ENCODE results near the gene PNMA8C. TPM values are rescaled to one million over a fixed set of nuclear protein-coding genes. Genes with fewer than 3 reads are reported as not detected.

Gene PNMA8C
- total RNA-seq, 6 experiments from 2014 or later: 0.05 to 0.09 (median 0.07) TPM; not detected in 3

GRCh38 chr19:46431824-46432223, 3.1 kb upstream of the PNMA8C start:
- Mint-ChIP-seq H3K4me1 (ENCODE audit: low read depth) (peaks cover 11% of the 10 kb centered on the region), H3K27me3 (ENCODE audit: insufficient read depth) (peaks cover 10% of the 10 kb centered on the region), H3K4me3 (no peak overlapping the region), H3K27ac (no peak overlapping the region), H3K9me3 (no peaks in the 10 kb centered on the region), H3K36me3 (ENCODE audit: low read depth) (no peaks in the 10 kb centered on the region)
- DNase-seq: no peak
- peak; percentile 33; the same call in 1 of the 2 replicates for TF ChIP-seq CTCF (IDR thresholded peaks at IDR 0.05)

GRCh38 chr19:46429999-46430398, 1.3 kb upstream of the PNMA8C start:
- peaks cover 22% of the 10 kb centered on the region for H3K4me1 Mint-ChIP-seq (ENCODE audit: low read depth)
- H3K9me3 Mint-ChIP-seq: no peaks in the 10 kb centered on the region
- DNase-seq: no peak
- TF ChIP-seq CTCF (IDR thresholded peaks at IDR 0.05): no peak
- H3K27ac Mint-ChIP-seq: no peak overlapping the region
- H3K36me3 Mint-ChIP-seq (ENCODE audit: low read depth): no peaks in the 10 kb centered on the region
- H3K27me3 Mint-ChIP-seq (ENCODE audit: insufficient read depth): peaks cover 21% of the 10 kb centered on the region
- no peak overlapping the region for H3K4me3 Mint-ChIP-seq

- no peak for DNase-seq
- H3K27ac Mint-ChIP-seq: no peak overlapping the region
- H3K4me3 Mint-ChIP-seq: no peak overlapping the region
- peaks cover 22% of the 10 kb centered on the region for H3K4me1 Mint-ChIP-seq (ENCODE audit: low read depth)
- TF ChIP-seq CTCF (IDR thresholded peaks at IDR 0.05): no peak
- H3K27me3 Mint-ChIP-seq (ENCODE audit: insufficient read depth): peaks cover 24% of the 10 kb centered on the region
- H3K36me3 Mint-ChIP-seq (ENCODE audit: low read depth): no peaks in the 10 kb centered on the region
- H3K9me3 Mint-ChIP-seq: no peaks in the 10 kb centered on the region
Measured at GRCh38 chr19:46427518-46428045, 1.2 kb downstream of the PNMA8C start.

- Mint-ChIP-seq H3K9me3 (no peaks in the 10 kb centered on the region), H3K36me3 (ENCODE audit: low read depth) (no peaks in the 10 kb centered on the region), H3K27ac (peak overlapping the region; percentile 71), H3K4me1 (ENCODE audit: low read depth) (peaks cover 22% of the 10 kb centered on the region), H3K27me3 (ENCODE audit: insufficient read depth) (peaks cover 27% of the 10 kb centered on the region), H3K4me3 (peak overlapping the region; percentile 88)
- DNase-seq: peak; percentile 50
- no peak for TF ChIP-seq CTCF (IDR thresholded peaks at IDR 0.05)
Measured at GRCh38 chr19:46426506-46427162, 2.1 kb downstream of the PNMA8C start.

- H3K27ac Mint-ChIP-seq: peak overlapping the region; percentile 71; the same call in 1 of the 2 replicates
Measured at GRCh38 chr19:46426035-46426505, 2.7 kb downstream of the PNMA8C start.

More at GRCh38 chr19:46426035-46426505, 2.7 kb downstream of the PNMA8C start:
- TF ChIP-seq CTCF (IDR thresholded peaks at IDR 0.05): no peak
- H3K36me3 Mint-ChIP-seq (ENCODE audit: low read depth): no peaks in the 10 kb centered on the region
- no peak for DNase-seq
- peaks cover 27% of the 10 kb centered on the region for H3K27me3 Mint-ChIP-seq (ENCODE audit: insufficient read depth)
- no peaks in the 10 kb centered on the region for H3K9me3 Mint-ChIP-seq
- H3K4me1 Mint-ChIP-seq (ENCODE audit: low read depth): peaks cover 22% of the 10 kb centered on the region
- H3K4me3 Mint-ChIP-seq: peak overlapping the region; percentile 88

All from HFFc6 (cell line).